Astrocyte of the cerebellum (primary cell): Measurements from ENCODE around the gene C15orf61.

Source experiments
- DNase-seq: peaks from one replicate; pipeline ENCODE4 v3.0.0-alpha.2; 2011; ENCODE audit warnings: low read depth
- H3K4me3 ChIP-seq: 2 replicates; pipeline ENCODE4 v1.5.1; 2011; ENCODE audit warnings: mild to moderate bottlenecking, low read depth, low read length, moderate library complexity
- in situ Hi-C: cut with HindIII; loops from 2 replicates; pipeline ENCODE4 v1.10.0; 2017; ENCODE audit warnings: low sequenced_read_pairs
- TF ChIP-seq, protein P1 (sequence below): IDR thresholded peaks from 2 replicates; pipeline ENCODE4 v1.5.1; 2012; ENCODE audit warnings: low read length, low read depth, moderate library complexity, mild to moderate bottlenecking; ENCODE audit errors: missing control alignments

C15orf61 gene

DNA sequence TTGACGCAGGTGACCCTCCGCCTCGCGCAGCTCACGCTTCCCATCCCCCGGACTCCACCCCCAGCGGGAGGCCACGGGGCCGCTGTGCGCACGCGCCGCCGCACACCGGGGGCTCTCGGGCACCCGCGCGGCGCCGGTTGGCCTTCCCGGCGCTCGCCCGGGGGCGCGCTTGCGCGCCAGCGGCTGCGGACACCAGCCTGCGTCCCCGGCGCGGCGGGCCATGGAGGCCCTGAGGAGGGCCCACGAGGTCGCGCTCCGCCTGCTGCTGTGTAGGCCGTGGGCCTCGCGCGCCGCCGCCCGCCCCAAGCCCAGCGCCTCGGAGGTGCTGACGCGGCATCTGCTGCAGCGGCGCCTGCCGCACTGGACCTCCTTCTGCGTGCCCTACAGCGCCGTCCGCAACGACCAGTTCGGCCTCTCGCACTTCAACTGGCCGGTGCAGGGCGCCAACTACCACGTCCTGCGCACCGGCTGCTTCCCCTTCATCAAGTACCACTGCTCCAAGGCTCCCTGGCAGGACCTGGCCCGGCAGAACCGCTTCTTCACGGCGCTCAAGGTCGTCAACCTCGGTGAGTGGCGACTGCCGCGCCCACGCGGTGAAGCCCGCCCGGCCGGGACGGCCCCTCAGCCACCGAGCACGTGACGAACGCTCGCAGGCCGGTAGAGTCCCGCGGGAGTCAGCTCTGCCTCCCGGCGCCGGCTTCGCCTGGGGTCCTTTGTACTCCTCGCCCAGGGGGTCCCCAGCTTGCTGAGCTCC, at the start of gene C15orf61:
C15orf61 (plus strand) TSS at position 103 of the 754 bp plus-strand sequence; CDS start at position 221, 118 bp downstream.
- peak within 1 kb of the TSS; percentile 77 for H3K4me3 ChIP-seq
- TF ChIP-seq, protein P1, sequence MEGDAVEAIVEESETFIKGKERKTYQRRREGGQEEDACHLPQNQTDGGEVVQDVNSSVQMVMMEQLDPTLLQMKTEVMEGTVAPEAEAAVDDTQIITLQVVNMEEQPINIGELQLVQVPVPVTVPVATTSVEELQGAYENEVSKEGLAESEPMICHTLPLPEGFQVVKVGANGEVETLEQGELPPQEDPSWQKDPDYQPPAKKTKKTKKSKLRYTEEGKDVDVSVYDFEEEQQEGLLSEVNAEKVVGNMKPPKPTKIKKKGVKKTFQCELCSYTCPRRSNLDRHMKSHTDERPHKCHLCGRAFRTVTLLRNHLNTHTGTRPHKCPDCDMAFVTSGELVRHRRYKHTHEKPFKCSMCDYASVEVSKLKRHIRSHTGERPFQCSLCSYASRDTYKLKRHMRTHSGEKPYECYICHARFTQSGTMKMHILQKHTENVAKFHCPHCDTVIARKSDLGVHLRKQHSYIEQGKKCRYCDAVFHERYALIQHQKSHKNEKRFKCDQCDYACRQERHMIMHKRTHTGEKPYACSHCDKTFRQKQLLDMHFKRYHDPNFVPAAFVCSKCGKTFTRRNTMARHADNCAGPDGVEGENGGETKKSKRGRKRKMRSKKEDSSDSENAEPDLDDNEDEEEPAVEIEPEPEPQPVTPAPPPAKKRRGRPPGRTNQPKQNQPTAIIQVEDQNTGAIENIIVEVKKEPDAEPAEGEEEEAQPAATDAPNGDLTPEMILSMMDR = no peak
- in situ Hi-C loops = loop anchor here (5.0 kb wide), 1 partner anchor 91 kb away; no protein-coding TSS in a partner anchor
- DNase-seq = no peak

DNA sequence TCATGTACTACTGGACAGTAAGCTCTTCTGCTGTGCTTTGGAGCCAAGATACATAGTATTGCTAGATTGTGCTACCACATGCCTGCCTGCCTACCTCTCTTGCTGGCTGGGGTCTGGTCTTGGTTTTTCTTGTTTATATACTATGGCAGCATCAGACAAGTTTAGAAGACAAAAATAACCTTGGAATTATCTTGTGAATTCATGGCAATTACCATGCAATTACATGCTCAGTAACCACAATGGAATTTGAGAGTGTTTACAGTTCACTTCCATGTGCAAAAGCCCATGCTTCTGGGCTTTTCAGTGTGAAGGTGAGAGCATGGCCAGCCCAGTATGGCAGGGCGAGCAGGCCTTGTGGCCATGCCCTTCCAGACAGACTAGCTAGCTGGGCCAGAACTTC, 48.0 kb upstream of the C15orf61 start:
- in situ Hi-C loops = no loop called here
- DNase-seq = peak; percentile 33
- TF ChIP-seq, protein P1 = no peak
- H3K4me3 ChIP-seq = no peak overlapping the region

DNA sequence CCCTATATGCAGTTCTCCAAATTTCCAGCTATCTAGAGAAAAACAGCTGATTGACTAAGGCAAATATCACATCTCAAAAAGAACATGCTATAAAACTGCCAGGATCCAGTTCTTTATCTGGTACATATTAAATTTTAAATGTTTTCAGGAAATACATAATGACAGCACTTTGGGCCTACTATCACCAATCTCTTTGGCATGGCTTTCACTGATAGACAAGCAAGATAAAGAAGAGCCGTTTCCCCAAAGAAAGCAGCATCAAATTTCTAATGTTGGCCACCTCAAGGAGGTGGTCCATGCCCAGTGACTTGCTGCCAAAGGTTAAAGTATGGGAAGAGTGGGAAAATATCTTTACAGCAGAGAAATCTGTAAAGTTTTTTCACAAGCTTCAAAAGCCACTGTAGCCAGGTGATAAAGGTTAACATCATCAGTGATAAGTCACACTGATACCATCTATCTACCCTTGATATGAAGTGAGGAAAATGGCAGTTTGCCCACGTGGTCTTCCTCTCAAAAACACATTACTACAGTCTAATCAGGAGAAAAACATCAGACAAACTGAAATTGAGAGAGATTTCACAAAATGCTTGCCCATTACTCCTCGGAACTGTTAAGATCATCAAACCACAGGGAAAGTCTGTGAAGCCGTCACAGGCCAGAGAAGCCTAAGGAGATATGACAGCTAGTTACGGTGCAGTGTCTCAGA, 46.4 kb upstream of the C15orf61 start:
- in situ Hi-C loops = no loop called here
- DNase-seq = no peak
- no peak overlapping the region for H3K4me3 ChIP-seq
- TF ChIP-seq, protein P1 = no peak

DNA sequence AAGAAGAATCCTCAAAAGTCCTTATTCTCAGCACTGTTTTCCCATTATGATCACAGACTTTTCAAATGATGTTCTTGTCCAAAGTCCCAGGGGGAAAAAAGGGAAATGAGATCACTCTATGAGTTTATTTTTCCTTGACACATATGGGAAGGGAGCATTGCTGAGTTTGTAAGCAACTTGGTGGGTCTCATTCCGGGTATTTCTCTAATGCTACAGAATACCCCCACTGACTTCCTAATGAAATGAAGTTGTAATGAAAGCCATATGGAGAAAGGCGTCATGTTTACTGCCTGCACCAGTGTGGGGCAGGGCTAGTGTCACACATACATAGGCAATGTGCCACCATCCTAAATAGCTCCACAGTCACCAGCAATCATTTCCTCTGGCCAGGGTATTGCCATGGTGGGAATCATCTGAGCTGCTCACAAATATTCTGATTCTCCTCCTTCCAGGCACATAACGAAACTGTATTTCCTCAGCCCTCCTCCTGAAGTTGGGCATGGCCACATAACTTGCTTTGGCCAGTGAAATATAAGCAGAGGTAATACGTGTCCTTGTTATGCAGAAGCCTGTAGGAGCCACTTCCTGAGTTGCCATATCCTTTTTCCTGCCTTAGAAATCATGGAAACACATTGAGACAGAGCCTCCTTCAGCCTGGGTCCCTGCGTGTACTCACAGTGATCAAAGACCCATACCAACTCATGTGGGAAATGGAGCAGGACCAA, 41.0 kb upstream of the C15orf61 start:
- no peak for DNase-seq
- in situ Hi-C loops = no loop called here
- TF ChIP-seq, protein P1 = no peak
- no peak overlapping the region for H3K4me3 ChIP-seq

DNA sequence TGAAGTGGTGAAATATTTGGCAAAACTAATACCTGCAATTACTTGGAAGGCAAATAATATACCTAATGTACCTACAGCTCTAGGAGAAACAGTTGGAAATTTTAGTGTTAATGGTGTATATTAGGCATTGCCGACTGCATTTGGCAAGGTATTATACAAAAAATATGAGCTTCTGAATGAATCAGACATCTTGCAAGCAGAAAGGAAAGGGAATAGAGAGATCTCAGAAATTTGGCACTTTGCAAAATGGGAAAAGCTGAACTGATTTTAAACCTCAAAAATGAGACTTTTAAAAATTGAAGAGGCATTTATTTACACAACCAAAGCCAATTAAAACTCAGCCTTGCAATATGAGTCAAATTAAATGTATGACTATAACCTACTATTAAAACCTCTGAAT, 40.2 kb upstream of the C15orf61 start:
- TF ChIP-seq, protein P1 = no peak
- DNase-seq = no peak
- in situ Hi-C loops = no loop called here
- no peak overlapping the region for H3K4me3 ChIP-seq

DNA sequence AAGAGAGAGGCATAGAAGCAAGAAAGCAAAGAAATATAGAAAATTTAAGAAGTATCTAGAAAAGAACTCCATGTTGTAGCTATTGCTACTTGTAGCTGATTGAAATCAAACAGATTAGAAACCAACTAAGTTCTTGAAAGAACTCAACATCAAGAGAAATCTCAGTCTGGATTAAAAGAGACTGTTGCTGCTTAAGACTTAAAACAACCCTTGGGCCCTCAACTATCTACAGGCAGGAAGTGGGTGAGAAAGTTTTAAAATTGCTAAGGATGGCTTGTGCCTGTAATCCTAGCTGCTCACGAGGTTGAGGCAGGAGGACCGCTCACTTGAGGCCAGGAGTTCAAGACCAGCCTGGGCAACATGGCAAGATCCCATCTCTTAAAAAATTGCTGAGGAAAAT, 39.3 kb upstream of the C15orf61 start:
- no peak for DNase-seq
- in situ Hi-C loops = no loop called here
- TF ChIP-seq, protein P1 = no peak
- no peak overlapping the region for H3K4me3 ChIP-seq
